GM23338 (cell line): Measurements from ENCODE around the gene ELP2. TPM values are rescaled to one million over a fixed set of nuclear protein-coding genes. Genes with fewer than 3 reads are reported as not detected.
A peak's percentile ranks its signal among the peaks of the same experiment; 100 is the strongest.

Experiments used
- ATAC-seq: fragments of 200-7000 bp; cut with Tn5 transposase; 3 replicates; pipeline ENCODE4 v1.9.1; 2020
- DNase-seq: peaks from one replicate; pipeline ENCODE4 v3.0.0-alpha.2; 2015; ENCODE audit warnings: low spot score
- H2AFZ ChIP-seq: fragments of 200-600 bp; sonication (generic); 2 replicates; pipeline ENCODE4 v1.8.0; 2016; ENCODE audit warnings: antibody characterized with exemption, mild to moderate bottlenecking, moderate library complexity
- H3F3A ChIP-seq: fragments of 200-600 bp; sonication (generic); replicated peaks from 2 replicates; pipeline ENCODE4 v1.8.0; 2017; ENCODE audit warnings: antibody characterized with exemption, mixed run types, low read depth
- H3K27ac ChIP-seq: fragments of 200-600 bp; sonication (generic); 2 replicates; pipeline ENCODE4 v1.6.1; 2016; ENCODE audit warnings: low read depth
- H3K27me3 ChIP-seq: fragments of 200-600 bp; sonication (generic); 2 replicates; pipeline ENCODE4 v1.8.0; 2016; ENCODE audit warnings: mild to moderate bottlenecking, mixed run types, moderate library complexity; ENCODE audit not compliant: insufficient read depth
- H3K36me3 ChIP-seq: fragments of 200-600 bp; sonication (generic); 2 replicates; pipeline ENCODE4 v1.8.0; 2016; ENCODE audit warnings: mild to moderate bottlenecking; ENCODE audit not compliant: insufficient read depth
- H3K4me1 ChIP-seq: fragments of 200-600 bp; sonication (generic); 2 replicates; pipeline ENCODE4 v1.8.0; 2016; ENCODE audit warnings: mild to moderate bottlenecking, moderate library complexity; ENCODE audit not compliant: insufficient read depth
- H3K4me2 ChIP-seq: fragments of 200-600 bp; sonication (generic); 2 replicates; pipeline ENCODE4 v1.7.1; 2017; ENCODE audit warnings: mixed run types
- H3K4me3 ChIP-seq: fragments of 200-600 bp; sonication (generic); 2 replicates; pipeline ENCODE4 v1.6.1; 2016; ENCODE audit warnings: mixed run types
- H3K79me2 ChIP-seq: fragments of 200-600 bp; sonication (generic); replicated peaks from 2 replicates; pipeline ENCODE4 v1.8.0; 2017; ENCODE audit warnings: mild to moderate bottlenecking; ENCODE audit not compliant: insufficient read depth
- H3K9me2 ChIP-seq: fragments of 200-600 bp; sonication (generic); 2 replicates; pipeline ENCODE4 v1.8.0; 2017; ENCODE audit not compliant: insufficient read depth
- H4K20me1 ChIP-seq: fragments of 200-600 bp; sonication (generic); replicated peaks from 2 replicates; pipeline ENCODE4 v1.8.0; 2017; ENCODE audit warnings: mild to moderate bottlenecking; ENCODE audit not compliant: insufficient read depth
- H3K27ac Mint-ChIP-seq: 2 replicates; pipeline ENCODE4 v1.8.0; 2020; ENCODE audit warnings: inconsistent platforms, mild to moderate bottlenecking, moderate library complexity, mixed read lengths
- H3K27me3 Mint-ChIP-seq: 3 replicates; pipeline ENCODE4 v1.8.0; 2022; ENCODE audit warnings: low read depth, mild to moderate bottlenecking, moderate library complexity, mixed read lengths, inconsistent platforms; ENCODE audit not compliant: insufficient read depth, poor library complexity
- H3K36me3 Mint-ChIP-seq: 3 replicates; pipeline ENCODE4 v1.8.0; 2021; ENCODE audit warnings: low read depth, mild to moderate bottlenecking, inconsistent platforms, moderate library complexity, mixed read lengths
- H3K4me1 Mint-ChIP-seq: 3 replicates; pipeline ENCODE4 v1.8.0; 2020; ENCODE audit warnings: mild to moderate bottlenecking, inconsistent platforms, mixed read lengths
- H3K4me3 Mint-ChIP-seq: 3 replicates; pipeline ENCODE4 v1.8.0; 2021; ENCODE audit warnings: moderate library complexity, mild to moderate bottlenecking, inconsistent platforms, mixed read lengths
- H3K9me3 Mint-ChIP-seq: 3 replicates; pipeline ENCODE4 v1.8.0; 2020; ENCODE audit warnings: moderate library complexity, mild to moderate bottlenecking, inconsistent platforms, mixed read lengths
- CREB1 ChIP-seq: fragments of 250-450 bp; sonication (Bioruptor Pico); IDR thresholded peaks from 2 replicates; pipeline ENCODE4 v1.5.0; 2020; ENCODE audit warnings: low read depth, mild to moderate bottlenecking, moderate library complexity
- EZH2phosphoT487 ChIP-seq: fragments of 200-600 bp; sonication (generic); IDR thresholded peaks from one replicate; pipeline ENCODE4 v1.8.1; 2018; ENCODE audit warnings: antibody characterized with exemption; ENCODE audit not compliant: unreplicated experiment
- JUNB ChIP-seq: IDR thresholded peaks from one replicate; pipeline ENCODE4 v1.6.1; 2016; ENCODE audit warnings: antibody characterized with exemption; ENCODE audit not compliant: unreplicated experiment
- NANOG ChIP-seq: IDR thresholded peaks from 2 replicates; pipeline ENCODE4 v1.6.1; 2016; ENCODE audit warnings: antibody characterized with exemption, borderline replicate concordance
- POLR2AphosphoS5 ChIP-seq: IDR thresholded peaks from 2 replicates; pipeline ENCODE4 v1.6.1; 2016; ENCODE audit warnings: antibody characterized with exemption, low read depth
- REST ChIP-seq: IDR thresholded peaks from one replicate; pipeline ENCODE4 v1.6.1; 2018; ENCODE audit warnings: antibody characterized with exemption; ENCODE audit not compliant: unreplicated experiment
- STAT1 ChIP-seq: IDR thresholded peaks from one replicate; pipeline ENCODE4 v1.6.1; 2016; ENCODE audit warnings: antibody characterized with exemption; ENCODE audit not compliant: unreplicated experiment
- ZNF114 ChIP-seq: fragments of 250-450 bp; sonication (Bioruptor Pico); IDR thresholded peaks from 2 replicates; pipeline ENCODE4 v1.5.0; 2020; ENCODE audit warnings: mild to moderate bottlenecking, moderate library complexity
- polyA plus RNA-seq: library from polyadenylated mRNA; unstranded; fragments of >200 nt; fragmentation: Nextera tagmentation; extraction: Ambion mirVana; gene quantifications from 2 replicates; pipeline ENCODE4 v1.2.1, GENCODE V29; 2016
- total RNA-seq: library from RNA; depleted of rRNA; stranded (reverse); fragments of >200 nt; shearing (Covaris generic); gene quantifications from 2 replicates; pipeline ENCODE4 v1.2.3, GENCODE V29; 2014

Gene ELP2
- total and polyA plus RNA-seq, 2 experiments from 2014 or later: 119 to 135 TPM

DNA sequence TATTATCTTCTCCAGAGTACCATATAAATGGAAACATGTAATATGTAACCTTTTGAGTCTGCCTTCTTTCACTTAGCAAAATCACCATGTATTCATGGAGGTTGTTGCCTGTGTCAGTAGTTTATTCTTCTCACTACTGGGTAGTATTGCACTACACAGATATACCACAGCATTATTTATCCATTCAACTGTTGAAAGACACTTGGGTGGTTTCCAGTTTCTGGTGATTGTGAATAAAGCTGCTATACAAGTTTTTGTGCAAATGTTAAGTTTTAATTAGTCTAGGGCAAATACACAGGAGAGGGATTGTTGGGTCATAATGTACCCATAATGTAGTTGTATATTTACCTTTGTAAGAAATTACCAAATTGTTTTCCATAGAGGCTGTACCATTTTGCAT is 32.7 kb upstream of the ELP2 start (continued):
- no peak for TF ChIP-seq REST

DNA sequence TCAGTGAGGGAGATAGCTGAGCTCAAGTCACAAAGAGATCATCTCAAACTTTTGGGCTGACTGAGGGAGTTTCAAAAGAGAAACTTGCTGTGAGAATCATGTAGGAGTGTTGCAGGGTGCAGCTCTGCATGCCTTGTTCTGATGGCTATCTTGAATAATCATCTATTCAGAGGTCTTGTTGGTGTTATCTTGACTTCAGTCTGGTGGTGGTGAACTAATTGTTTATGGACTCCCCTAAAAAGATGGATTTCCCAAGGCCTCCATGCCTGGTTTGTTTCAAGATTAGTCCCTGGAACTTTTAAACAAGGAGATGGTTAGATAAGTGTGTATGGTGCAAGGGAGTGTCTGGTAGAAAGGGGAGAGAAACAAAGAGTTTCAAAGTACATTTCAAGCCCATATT is 30.4 kb upstream of the ELP2 start:
- H3F3A ChIP-seq: no peaks in the 10 kb centered on the region
- H3K4me1 ChIP-seq: no peaks in the 10 kb centered on the region
- no peaks in the 10 kb centered on the region for H3K4me1 Mint-ChIP-seq
- no peak overlapping the region for H3K27ac ChIP-seq
- H3K36me3 Mint-ChIP-seq: peaks cover 20% of the 10 kb centered on the region
- peaks cover 22% of the 10 kb centered on the region for H3K9me3 Mint-ChIP-seq
- H4K20me1 ChIP-seq: no peaks in the 10 kb centered on the region
- peaks cover 3% of the 10 kb centered on the region; the same call in 1 of the 2 replicates for H3K36me3 ChIP-seq
- H3K4me2 ChIP-seq: no peak overlapping the region
- no peaks in the 10 kb centered on the region for H3K9me2 ChIP-seq
- ATAC-seq: no peak
- no peak overlapping the region for H2AFZ ChIP-seq
- no peaks in the 10 kb centered on the region for H3K79me2 ChIP-seq
- TF ChIP-seq EZH2phosphoT487 (no peak), JUNB (no peak), POLR2AphosphoS5 (no peak), NANOG (no peak)
- no peak overlapping the region for H3K4me3 Mint-ChIP-seq
- H3K27ac Mint-ChIP-seq: no peak overlapping the region
- H3K27me3 ChIP-seq: no peaks in the 10 kb centered on the region
- H3K27me3 Mint-ChIP-seq: peaks cover 6% of the 10 kb centered on the region
- no peak for DNase-seq
- no peak overlapping the region for H3K4me3 ChIP-seq

GRCh38 chr18:36101943-36102342 is 27.8 kb upstream of the ELP2 start:
- H3K27ac Mint-ChIP-seq: no peak overlapping the region
- peaks cover 26% of the 10 kb centered on the region for H3K9me3 Mint-ChIP-seq
- Histone ChIP-seq H3F3A (no peaks in the 10 kb centered on the region), H3K27ac (no peak overlapping the region), H3K4me3 (no peak overlapping the region), H3K9me2 (no peaks in the 10 kb centered on the region), H3K4me2 (no peak overlapping the region), H3K79me2 (no peaks in the 10 kb centered on the region), H3K27me3 (no peaks in the 10 kb centered on the region), H3K36me3 (peaks cover 3% of the 10 kb centered on the region; the same call in 1 of the 2 replicates), H2AFZ (no peak overlapping the region), H4K20me1 (no peaks in the 10 kb centered on the region), H3K4me1 (no peaks in the 10 kb centered on the region)
- DNase-seq: peak; percentile 13
- H3K36me3 Mint-ChIP-seq: peaks cover 20% of the 10 kb centered on the region
- peaks cover 6% of the 10 kb centered on the region for H3K27me3 Mint-ChIP-seq
- no peak overlapping the region for H3K4me3 Mint-ChIP-seq
- no peaks in the 10 kb centered on the region for H3K4me1 Mint-ChIP-seq
- ATAC-seq: no peak
- no peak for TF ChIP-seq REST
- no peak for TF ChIP-seq NANOG
- TF ChIP-seq JUNB: no peak
- no peak for TF ChIP-seq CREB1 (CRISPR knock-in tag)
- TF ChIP-seq POLR2AphosphoS5: no peak
- TF ChIP-seq ZNF114: no peak
- no peak for TF ChIP-seq STAT1
